NCI-H774 (cell line): ENCODE data around the gene LRIT2.

Source experiments
- DNase-seq: peaks from one replicate; lab custom pipeline; 2025; lab: John Stamatoyannopoulos, UW

LRIT2 gene

DNA sequence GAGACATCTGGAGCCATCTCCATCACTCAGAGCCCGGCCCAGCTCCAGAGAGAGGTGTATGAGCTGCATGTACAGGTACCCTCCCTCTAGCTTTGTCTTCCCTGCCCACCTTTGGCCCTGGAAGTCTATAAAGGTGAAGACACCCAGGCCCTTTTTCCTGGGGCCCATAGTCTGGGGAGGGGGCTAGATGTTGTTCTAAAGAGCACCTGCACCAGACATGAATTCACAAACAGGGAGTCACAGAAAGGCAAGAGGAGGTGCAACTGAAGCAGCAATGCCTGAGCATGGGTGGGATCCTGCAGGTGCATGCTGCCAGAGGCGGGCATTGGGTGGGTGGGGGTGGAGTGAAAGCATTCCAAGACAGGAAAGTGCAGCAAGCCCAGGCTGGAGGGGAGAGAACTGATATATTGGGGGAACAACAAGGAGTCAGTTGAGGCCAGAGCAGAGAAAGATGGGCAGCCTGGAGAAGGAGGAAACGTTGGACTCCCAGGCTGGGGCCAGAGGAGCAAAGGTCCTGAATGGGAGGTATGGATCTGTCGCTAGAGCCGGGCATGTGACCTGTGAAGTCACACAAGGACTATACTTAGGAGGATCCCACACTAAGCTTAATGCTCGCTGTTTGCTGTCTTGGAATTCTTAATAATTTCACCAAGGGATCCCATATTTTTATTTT lies 19.4 kb downstream of the LRIT2 start:
- DNase-seq, result no peak

- no peak for DNase-seq
These were observed 20.1 kb downstream of the LRIT2 start for GRCh38 chr10:84205049-84205852.

DNA sequence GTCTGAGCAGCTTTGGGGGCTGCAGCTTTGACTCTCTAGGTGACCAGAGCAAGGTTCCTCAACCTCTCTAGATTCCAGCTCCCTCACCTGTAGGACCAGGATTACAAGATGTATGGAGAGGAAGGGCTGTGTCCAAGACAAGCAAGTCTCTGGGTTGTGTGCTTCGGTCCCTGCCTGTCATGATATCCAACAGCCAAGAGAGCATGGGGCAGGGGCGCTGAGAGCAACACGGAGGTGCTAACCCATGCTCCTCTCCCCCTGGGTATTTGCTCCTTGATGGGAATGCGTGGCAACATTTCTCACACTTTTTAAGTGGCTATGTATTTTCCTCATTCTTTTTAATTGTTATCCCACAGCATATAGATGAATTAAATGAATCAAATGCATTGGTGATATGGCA lies 20.7 kb downstream of the LRIT2 start:
- no peak for DNase-seq

GRCh38 chr10:84204122-84204521 lies 21.2 kb downstream of the LRIT2 start:
- DNase-seq, result no peak

GRCh38 chr10:84202349-84202748 lies 23.0 kb downstream of the LRIT2 start:
- no peak for DNase-seq

- DNase-seq, result no peak
These were observed 23.7 kb downstream of the LRIT2 start for GRCh38 chr10:84201682-84202081.

GRCh38 chr10:84201244-84201606 lies 24.1 kb downstream of the LRIT2 start:
- DNase-seq, result no peak

DNA sequence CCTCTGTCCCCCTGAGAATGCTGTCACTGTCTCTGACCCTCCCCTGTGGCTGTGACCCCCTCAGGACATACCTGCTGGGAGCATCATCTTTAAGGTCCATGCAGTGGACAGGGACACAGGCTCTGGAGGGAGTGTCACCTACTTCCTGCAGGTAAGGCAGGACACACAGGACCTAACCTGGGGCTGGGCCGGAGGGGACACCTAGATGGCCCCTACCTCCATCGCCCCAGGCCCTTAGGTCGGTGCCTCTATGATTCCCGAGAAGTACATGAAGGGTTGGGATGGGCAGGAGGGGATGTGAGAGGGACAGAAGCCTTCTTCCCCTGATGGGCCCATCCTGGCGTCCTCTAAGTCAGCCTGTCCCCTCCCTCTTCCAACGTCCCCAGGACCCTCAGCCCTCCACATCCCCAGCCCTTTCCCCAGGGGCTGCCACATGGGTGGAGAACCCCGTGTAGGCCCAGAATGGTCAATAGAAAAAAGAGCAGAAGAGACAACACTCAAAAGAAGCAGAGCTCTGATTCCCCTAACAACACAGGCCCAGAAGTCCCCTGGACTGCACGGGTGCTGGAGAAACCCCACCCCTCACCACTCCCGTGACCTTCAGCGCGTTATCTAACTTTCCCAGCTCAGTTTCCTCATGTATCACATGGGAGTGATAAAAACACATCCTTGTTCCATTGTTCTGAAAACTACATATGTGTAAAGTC lies 24.7 kb downstream of the LRIT2 start:
- DNase-seq, result no peak

DNA sequence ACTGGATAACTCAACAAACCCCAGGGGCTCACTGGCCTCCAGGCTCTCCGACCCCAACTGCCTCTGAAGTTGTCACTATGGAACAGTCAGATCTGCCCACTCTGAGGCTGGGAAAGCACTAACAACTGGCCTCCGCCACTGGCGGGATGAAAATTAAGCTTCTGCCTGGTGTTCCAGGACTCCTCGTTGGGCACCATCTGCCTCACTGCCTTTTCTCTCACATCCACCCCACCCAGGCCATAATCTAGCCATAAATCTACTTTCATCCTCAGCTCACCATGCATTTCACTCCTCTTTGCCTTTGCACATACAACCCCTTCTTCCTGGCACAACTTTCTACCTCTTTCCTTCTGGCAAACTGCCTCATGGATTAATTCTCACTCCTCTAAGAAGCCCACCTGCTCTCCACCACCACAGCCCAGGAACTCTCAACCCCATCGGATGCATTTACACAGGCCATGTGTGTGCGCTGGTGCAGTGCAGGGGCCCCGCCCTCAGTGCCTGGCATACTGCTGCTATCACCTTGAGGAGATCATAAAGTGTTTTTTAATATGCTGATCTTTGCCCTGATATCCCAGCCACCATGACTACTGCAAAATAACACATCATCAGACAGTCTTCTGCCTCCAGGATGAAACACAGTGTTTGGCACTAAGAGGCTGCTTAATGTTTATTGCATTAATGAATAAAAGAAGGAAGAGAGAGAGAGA lies 27.0 kb downstream of the LRIT2 start:
- no peak for DNase-seq

DNA sequence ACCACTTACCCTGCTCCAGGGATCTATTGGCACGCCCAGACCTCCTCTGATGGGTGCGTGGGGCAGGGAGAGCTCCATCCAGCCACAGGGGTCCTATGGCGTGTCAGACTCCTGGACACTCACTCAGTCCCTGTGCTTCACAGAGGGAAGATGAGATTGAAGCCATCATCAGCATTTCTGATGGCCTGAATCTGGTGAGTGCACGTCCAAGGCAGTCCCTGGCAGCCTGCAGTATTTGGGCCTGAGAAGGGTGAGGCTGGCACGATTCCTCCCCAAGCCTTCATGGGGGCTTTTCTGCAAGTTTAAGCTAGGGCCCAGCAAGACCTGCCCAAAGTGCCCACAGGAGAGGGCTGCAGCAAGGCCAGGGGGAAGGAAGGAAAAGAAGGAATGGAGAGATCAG lies 27.7 kb downstream of the LRIT2 start:
- no peak for DNase-seq

DNA sequence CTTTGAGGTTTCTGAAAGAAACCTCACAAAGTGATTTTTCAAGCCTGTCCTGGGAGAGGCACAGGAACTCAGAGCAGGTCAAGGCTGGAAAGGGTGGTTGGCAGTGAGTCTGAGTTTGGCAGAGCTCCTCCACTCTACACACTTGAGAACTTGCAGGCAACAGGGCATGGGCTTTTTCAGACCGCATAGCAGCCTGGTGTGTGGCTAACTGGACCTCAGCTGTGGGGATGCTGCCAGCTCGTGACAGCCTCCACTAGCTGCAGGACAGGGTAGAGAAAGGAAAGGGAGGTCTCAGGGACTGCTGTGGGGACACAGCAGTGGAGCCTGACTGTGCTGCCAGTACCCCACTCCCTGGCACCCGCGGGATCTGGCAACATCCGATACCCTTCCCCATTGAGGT lies 28.4 kb downstream of the LRIT2 start:
- DNase-seq, result no peak

- DNase-seq, result peak; percentile 52
These were observed 29.3 kb downstream of the LRIT2 start for GRCh38 chr10:84196083-84196482.

- DNase-seq, result no peak
These were observed 30.1 kb downstream of the LRIT2 start for GRCh38 chr10:84195044-84195830.

DNA sequence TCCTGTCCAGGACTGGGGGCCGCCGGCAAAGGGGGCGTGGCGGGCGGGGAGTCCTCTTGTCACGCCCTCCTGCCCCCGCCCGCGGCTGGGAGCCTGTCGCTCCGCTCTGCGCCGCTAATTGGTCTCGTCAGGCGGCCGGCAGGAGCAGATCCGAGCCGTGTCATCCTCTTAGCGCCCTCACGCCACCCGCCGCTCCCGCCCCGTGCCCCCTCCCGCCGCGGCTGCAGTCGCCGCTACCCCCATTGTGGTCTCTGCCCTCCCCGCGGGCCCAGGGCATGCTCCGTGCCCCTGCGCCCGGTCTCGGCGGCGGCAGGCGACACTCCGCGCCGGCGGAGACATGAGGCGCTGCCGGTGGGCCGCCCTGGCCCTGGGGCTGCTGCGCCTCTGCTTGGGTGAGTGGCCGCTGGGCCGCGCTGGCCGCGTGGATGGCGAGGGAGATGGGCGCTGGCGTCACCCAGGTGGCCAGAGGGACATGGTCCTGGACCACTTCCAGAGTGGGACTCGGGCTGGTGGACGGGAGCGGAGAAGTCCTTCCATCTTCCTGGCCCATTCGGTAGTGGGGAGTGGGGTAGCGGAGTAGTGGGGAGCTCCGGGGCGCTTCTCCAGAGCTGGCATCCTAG lies 30.8 kb downstream of the LRIT2 start, which contains the start of gene CDHR1:
CDHR1 (plus strand) TSS at position 114 of the 620 bp plus-strand sequence; CDS start at position 338, 224 bp downstream.
- DNase-seq, result no peak

DNA sequence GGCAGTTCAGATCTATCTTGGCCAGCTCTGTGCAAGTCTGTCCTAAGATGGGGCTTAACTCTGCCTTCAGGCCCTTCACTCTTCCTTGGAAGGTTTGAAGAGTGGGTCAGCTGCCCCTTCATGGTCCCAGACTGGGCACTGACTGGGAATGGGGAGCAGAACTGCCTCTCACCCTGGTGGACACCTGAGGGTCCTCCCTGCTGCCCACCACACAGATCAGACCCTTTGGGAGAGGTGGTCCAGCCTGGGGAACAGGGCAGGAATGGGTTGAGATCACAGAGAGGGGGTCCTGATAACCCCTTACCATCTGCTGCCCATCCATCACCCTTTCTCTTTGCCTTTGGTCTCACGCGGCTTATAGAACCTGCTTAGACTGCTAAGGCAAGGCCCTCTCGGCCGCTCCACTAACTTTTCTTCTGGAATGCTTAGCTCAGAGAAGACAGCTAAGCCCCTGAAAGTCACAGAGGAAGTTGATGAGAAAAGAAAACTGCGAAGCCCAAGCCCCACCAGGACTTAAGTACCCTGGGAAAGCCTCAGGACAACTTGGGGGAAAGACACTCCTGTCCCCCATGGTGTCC lies 31.4 kb downstream of the LRIT2 start:
- DNase-seq, result no peak

- no peak for DNase-seq
These were observed 32.0 kb downstream of the LRIT2 start for GRCh38 chr10:84193327-84193726.

DNA sequence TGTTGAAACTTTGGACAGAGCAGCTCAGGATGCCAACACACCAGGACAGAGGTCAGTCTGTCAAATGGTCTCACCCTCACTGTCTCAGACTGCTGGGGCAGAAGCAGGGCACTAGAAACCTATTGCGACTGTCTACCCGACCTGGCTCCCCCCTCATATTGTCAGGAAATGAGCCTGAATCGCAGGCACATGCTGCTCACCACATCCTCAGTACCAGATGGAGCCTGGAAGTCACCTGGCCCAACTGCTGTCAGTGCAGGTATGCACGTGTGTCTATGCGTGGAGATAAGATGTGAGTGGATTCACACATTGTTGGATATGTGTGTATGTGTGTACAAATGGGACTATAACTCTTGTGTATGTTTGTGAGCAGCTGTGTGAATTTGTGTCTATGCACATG lies 34.2 kb downstream of the LRIT2 start:
- no peak for DNase-seq

GRCh38 chr10:84190621-84191020 lies 34.7 kb downstream of the LRIT2 start:
- DNase-seq, result no peak

GRCh38 chr10:84188815-84189214 lies 36.5 kb downstream of the LRIT2 start:
- no peak for DNase-seq

DNA sequence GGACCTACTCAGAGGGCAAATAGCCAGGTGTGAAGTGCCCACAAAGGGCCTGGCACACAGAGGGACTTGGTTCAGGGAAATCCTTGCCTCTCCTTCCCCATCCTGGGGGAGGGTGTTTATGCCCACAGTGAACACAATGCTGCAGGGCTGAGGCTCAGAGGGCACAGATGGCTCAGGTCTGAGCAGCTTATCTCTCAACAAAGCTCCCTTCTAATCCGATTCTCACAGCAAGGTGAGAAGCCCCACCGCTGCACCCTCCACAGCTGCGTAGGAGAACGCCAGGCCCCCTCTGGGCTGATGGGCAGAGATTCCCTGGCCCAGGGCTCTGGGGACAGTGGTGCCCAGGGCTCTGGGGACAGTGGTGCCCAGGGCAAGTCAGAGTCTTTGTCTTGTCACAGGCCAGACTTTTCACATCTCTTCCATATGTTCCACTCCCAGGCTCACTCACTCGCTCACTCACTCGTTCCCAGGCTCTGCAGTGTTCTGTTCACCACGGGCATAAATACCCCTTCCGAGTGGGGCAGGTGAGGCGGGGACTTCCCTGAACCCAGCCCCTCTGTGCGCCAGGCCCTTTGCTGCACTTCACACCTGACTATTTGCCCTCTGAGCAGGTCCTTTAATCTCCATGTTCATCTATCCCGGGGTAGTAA lies 39.7 kb downstream of the LRIT2 start:
- no peak for DNase-seq
